GM13977 (cell line): ENCODE results near the gene GPD2.
"Not testable (repeated sequence)": the region's sequence is repeated elsewhere in the genome, so short reads cannot be mapped to it uniquely, and the experiment has no call there.

Experiments
- DNase-seq: peaks from one replicate; pipeline ENCODE4 v3.0.0; 2012; ENCODE audit warnings: low spot score
- CTCF ChIP-seq: IDR thresholded peaks from 2 replicates; pipeline ENCODE4 v1.5.1; 2012; ENCODE audit warnings: mild to moderate bottlenecking, control low read depth; ENCODE audit not compliant: insufficient read depth; ENCODE audit errors: extremely low read depth, missing control alignments
- in situ Hi-C: fragments of 300-500 bp; cut with MboI; formaldehyde crosslinking; loops from one replicate; pipeline ENCODE4 v1.12.0; 2022; ENCODE audit warnings: low sequenced_read_pairs, low pct_unique_long_range_greater_than_20kb, mixed read lengths, inconsistent platforms; ENCODE audit not compliant: unreplicated experiment

Gene GPD2

GRCh38 chr2:156593594-156593921 is 157.4 kb downstream of the GPD2 start:
- DNase-seq = no peak
- in situ Hi-C loops = no loop called here
- TF ChIP-seq CTCF = no peak

- in situ Hi-C loops = no loop called here
- no peak for DNase-seq
- no peak for TF ChIP-seq CTCF
These were observed 162.4 kb downstream of the GPD2 start for GRCh38 chr2:156598563-156598962.

GRCh38 chr2:156600196-156600595 is 164.0 kb downstream of the GPD2 start:
- TF ChIP-seq CTCF = no peak
- DNase-seq = no peak
- in situ Hi-C loops = no loop called here

DNA sequence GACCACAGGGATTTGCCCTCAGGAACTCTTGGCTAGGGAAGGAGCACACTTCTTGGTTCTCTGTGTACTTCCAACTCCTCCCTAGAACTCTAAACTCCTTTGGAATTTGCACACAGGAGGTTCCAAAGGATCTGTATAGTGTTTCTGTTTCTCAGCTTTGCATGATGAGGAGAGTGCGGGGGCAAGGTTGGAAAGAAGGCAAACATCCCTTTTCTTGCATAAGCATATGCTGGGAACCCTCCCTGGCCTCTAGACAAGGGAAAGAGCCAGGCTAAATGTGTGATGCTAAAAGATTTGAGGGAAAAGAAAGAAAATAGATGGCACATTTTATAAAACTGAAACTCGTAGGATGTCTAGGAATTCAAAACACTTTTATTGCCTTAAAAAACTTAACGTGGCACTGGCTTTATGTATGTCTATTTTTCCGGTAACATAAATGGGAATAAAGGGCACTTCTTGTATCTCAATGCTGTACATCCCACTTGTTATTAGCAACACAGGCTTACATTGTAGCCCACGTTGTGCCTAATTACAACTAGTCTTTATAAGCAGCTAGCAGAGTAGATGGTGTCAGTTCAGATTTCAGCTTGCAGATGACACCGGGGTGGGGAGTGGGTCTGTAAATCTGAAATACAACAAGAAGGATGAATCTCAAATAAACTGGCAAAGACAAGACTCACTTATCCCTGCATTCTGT is 165.8 kb downstream of the GPD2 start:
- in situ Hi-C loops = no loop called here
- TF ChIP-seq CTCF = no peak
- no peak for DNase-seq

GRCh38 chr2:156602552-156602933 is 166.4 kb downstream of the GPD2 start:
- no peak for TF ChIP-seq CTCF
- in situ Hi-C loops = no loop called here
- DNase-seq = no peak

DNA sequence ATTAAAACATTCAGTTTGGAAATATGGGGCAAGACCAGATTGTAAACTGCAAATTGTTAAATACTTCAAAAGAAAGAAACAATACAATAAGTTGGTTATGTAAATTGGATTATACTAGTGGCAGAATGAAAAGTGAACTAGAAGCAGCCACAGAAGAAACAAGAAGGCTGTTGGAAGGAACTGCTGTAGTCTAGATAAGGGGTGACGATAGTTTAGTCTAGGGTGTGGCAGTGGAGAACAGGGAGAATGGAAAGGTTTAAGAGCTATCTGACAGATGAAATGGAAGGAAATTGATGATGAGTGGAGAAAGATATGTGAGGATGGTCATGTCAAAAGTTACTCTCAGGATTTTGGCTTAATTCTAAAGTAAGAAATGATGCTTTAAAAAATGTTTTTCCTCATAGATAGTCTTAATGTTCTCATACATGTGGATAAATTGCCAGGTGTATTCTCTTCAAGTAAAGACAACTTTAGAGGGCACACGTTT is 179.7 kb downstream of the GPD2 start:
- in situ Hi-C loops = no loop called here
- DNase-seq = no peak
- no peak for TF ChIP-seq CTCF

GRCh38 chr2:156618071-156618470 is 181.9 kb downstream of the GPD2 start:
- in situ Hi-C loops, DNase-seq: not testable (repeated sequence)
